ENCODE measurements around the gene TLR7.

GRCh38 chrX:12866451-12867377 is at the start of gene TLR7:
- TF ChIP-seq CTCF (IDR thresholded peaks at IDR 0.05): no peak
- no peak for TF ChIP-seq POLR2A (IDR thresholded peaks at IDR 0.05)

All from esophagus squamous epithelium (tissue), 4 donors.